ENCODE measurements around the gene PARD3B. TPM values are rescaled to one million over a fixed set of nuclear protein-coding genes. Genes with fewer than 3 reads are reported as not detected.

The PARD3B gene
- total RNA-seq, 2 donors from 2014 or later: 14.7 to 25.0 TPM

GRCh38 chr2:204726831-204727230 lies 181.6 kb downstream of the PARD3B start:
- DNase-seq (ENCODE audit: low spot score): no peak
- no peaks in the 10 kb centered on the region for H3K4me1 ChIP-seq (replicated peaks)
- H3K9me3 ChIP-seq: no peaks in the 10 kb centered on the region
- intact Hi-C loops (cut with DNase I): no loop called here
- H3K36me3 ChIP-seq: no peaks in the 10 kb centered on the region
- H3K27ac ChIP-seq: no peak overlapping the region
- H3K4me3 ChIP-seq: no peak overlapping the region
- no peaks in the 10 kb centered on the region for H3K27me3 ChIP-seq (replicated peaks; ENCODE audit: insufficient read depth)
- WGBS: 81% methylated on average over 3 of the region's 3 CpGs
- TF ChIP-seq POLR2A (IDR thresholded peaks at IDR 0.05) (no peak), POLR2AphosphoS5 (IDR thresholded peaks at IDR 0.05) (no peak)
- TF ChIP-seq, protein P1, sequence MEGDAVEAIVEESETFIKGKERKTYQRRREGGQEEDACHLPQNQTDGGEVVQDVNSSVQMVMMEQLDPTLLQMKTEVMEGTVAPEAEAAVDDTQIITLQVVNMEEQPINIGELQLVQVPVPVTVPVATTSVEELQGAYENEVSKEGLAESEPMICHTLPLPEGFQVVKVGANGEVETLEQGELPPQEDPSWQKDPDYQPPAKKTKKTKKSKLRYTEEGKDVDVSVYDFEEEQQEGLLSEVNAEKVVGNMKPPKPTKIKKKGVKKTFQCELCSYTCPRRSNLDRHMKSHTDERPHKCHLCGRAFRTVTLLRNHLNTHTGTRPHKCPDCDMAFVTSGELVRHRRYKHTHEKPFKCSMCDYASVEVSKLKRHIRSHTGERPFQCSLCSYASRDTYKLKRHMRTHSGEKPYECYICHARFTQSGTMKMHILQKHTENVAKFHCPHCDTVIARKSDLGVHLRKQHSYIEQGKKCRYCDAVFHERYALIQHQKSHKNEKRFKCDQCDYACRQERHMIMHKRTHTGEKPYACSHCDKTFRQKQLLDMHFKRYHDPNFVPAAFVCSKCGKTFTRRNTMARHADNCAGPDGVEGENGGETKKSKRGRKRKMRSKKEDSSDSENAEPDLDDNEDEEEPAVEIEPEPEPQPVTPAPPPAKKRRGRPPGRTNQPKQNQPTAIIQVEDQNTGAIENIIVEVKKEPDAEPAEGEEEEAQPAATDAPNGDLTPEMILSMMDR (IDR thresholded peaks at IDR 0.05): no peak

- H3K36me3 ChIP-seq: no peaks in the 10 kb centered on the region
- no peaks in the 10 kb centered on the region for H3K9me3 ChIP-seq
- intact Hi-C loops (cut with DNase I): no loop called here
- no peak overlapping the region for H3K4me3 ChIP-seq
- H3K4me1 ChIP-seq (replicated peaks): no peaks in the 10 kb centered on the region
- no peak overlapping the region for H3K27ac ChIP-seq
- no peaks in the 10 kb centered on the region for H3K27me3 ChIP-seq (replicated peaks; ENCODE audit: insufficient read depth)
- 80% methylated on average over 3 of the region's 3 CpGs for WGBS
- no peak for DNase-seq (ENCODE audit: low spot score)
- TF ChIP-seq POLR2AphosphoS5 (IDR thresholded peaks at IDR 0.05) (no peak), POLR2A (IDR thresholded peaks at IDR 0.05) (no peak)
- TF ChIP-seq, protein P1 (IDR thresholded peaks at IDR 0.05): no peak
Measured at GRCh38 chr2:204727368-204727767, 182.1 kb downstream of the PARD3B start.

DNA sequence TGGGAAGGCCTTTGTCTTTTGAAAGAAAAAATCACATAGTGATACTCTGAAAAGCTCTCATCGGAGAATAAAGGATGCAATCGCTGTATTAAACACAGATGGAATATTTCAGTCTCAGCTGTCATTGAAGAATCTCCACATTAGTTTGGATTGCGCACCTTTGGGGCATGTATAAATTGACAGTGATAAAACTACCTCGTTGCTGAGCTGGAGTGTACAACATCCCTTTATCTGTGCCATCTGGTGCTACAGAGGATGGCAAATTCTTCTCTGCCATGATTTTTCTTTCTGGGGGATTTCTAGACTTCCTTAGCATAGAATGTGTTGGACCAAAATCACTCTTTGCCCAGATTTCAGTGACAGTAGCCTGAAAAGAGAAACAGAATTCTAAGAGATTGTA lies 185.3 kb downstream of the PARD3B start:
- DNase-seq (ENCODE audit: low spot score): no peak
- WGBS: 69% methylated on average over 4 of the region's 4 CpGs
- intact Hi-C loops (cut with DNase I): no loop called here

GRCh38 chr2:204732019-204732418 lies 186.7 kb downstream of the PARD3B start:
- intact Hi-C loops (cut with DNase I): no loop called here
- WGBS: 51% methylated on average over 3 of the region's 3 CpGs
- Histone ChIP-seq H3K36me3 (no peaks in the 10 kb centered on the region), H3K4me1 (replicated peaks) (no peaks in the 10 kb centered on the region), H3K9me3 (no peaks in the 10 kb centered on the region), H3K4me3 (no peak overlapping the region), H3K27ac (no peak overlapping the region), H3K27me3 (replicated peaks; ENCODE audit: insufficient read depth) (no peaks in the 10 kb centered on the region)
- TF ChIP-seq, protein P1 (IDR thresholded peaks at IDR 0.05): no peak
- TF ChIP-seq POLR2A (IDR thresholded peaks at IDR 0.05): no peak
- no peak for TF ChIP-seq POLR2AphosphoS5 (IDR thresholded peaks at IDR 0.05)
- no peak for DNase-seq (ENCODE audit: low spot score)

More for the DNA sequence above, 185.3 kb downstream of the PARD3B start:
- no peak for TF ChIP-seq POLR2A (IDR thresholded peaks at IDR 0.05)
- TF ChIP-seq POLR2AphosphoS5 (IDR thresholded peaks at IDR 0.05): no peak
- TF ChIP-seq, protein P1 (IDR thresholded peaks at IDR 0.05): no peak
- no peaks in the 10 kb centered on the region for H3K36me3 ChIP-seq
- no peak overlapping the region for H3K4me3 ChIP-seq
- H3K9me3 ChIP-seq: no peaks in the 10 kb centered on the region
- H3K27me3 ChIP-seq (replicated peaks; ENCODE audit: insufficient read depth): no peaks in the 10 kb centered on the region
- H3K4me1 ChIP-seq (replicated peaks): no peaks in the 10 kb centered on the region
- no peak overlapping the region for H3K27ac ChIP-seq

GRCh38 chr2:204737296-204737695 lies 192.0 kb downstream of the PARD3B start:
- H3K27ac ChIP-seq: no peak overlapping the region
- TF ChIP-seq POLR2A (IDR thresholded peaks at IDR 0.05) (no peak), POLR2AphosphoS5 (IDR thresholded peaks at IDR 0.05) (no peak)
- TF ChIP-seq, protein P1 (IDR thresholded peaks at IDR 0.05): no peak
- DNase-seq (ENCODE audit: low spot score): no peak
- no peaks in the 10 kb centered on the region for H3K9me3 ChIP-seq
- H3K27me3 ChIP-seq (replicated peaks; ENCODE audit: insufficient read depth): no peaks in the 10 kb centered on the region
- WGBS: 78% methylated on average over 1 of the region's 1 CpG
- no peaks in the 10 kb centered on the region for H3K36me3 ChIP-seq
- no peaks in the 10 kb centered on the region for H3K4me1 ChIP-seq (replicated peaks)
- no peak overlapping the region for H3K4me3 ChIP-seq
- intact Hi-C loops (cut with DNase I): no loop called here

Measured in prostate gland (tissue), 2 donors.